ENCODE measurements around the gene CAMSAP3.
"Not testable (repeated sequence)": the region's sequence is repeated elsewhere in the genome, so short reads cannot be mapped to it uniquely, and the experiment has no call there.

CAMSAP3 gene

DNA sequence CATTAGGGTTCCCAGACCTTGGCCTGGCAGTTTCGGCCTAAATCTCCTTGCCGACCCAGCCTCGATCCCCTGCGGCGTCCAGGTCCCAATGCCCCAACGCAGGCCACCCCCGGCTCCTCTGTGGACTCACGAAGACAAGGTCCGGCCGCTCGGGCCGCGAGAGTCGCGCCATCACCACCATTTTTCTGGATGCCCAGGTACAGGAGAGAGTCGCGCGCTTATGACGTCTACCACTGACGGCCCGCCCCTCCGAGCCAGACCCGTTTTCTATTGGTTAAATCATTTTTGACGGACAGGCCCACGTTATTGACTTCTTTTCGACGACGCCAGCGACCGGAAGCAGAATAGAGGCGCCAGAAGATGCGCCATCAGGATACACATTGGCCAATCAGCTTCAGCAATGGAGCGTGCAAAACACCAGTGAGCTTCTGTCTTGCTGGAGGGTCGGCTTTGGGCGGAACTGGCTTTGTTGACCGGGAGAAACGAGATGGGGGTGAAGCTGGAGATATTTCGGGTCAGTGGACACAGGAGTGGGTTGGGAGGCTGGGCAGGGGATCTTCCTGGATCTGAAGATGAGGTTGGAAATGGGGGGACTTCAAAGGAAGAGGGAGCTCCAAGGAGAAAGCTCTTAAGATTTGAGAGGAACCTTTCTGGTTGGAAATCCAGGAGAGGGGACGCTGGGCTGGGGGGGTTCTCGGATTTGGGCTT lies 33.8 kb downstream of the CAMSAP3 start, which contains the start of the genes PET100 and XAB2:
Gene PET100, plus strand, starts transcription at position 447 of the 708 bp plus-strand sequence. Its CDS starts 41 bp downstream, at position 488.
Gene XAB2, minus strand, starts transcription at position 199 of the 708 bp plus-strand sequence. Its CDS starts 18 bp downstream, at position 181.
- DNase-seq (ENCODE audit: low read depth in 2 of 2), result peak; percentile 82 to 92

DNA sequence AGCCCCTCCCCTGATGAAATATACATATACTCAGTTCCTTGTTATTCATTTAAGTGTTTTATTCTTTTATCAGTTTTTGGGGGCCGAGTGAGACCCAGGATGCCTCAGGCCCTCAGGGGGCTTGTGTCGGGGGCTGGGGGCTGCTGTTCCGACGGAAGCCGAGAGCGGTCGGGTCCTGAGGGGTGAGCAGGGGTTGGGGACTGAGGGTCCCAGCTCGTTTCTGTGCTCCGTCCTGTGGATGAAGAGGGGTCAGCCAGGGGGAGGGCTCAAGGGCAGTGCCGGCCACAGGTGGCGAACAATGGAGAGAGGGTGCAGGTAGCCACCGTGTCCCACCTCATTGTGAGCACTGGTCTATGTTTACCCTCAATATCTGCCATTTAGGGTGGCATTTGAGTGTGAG lies 35.9 kb downstream of the CAMSAP3 start:
- no peak for DNase-seq (ENCODE audit: low read depth in 2 of 2)

DNA sequence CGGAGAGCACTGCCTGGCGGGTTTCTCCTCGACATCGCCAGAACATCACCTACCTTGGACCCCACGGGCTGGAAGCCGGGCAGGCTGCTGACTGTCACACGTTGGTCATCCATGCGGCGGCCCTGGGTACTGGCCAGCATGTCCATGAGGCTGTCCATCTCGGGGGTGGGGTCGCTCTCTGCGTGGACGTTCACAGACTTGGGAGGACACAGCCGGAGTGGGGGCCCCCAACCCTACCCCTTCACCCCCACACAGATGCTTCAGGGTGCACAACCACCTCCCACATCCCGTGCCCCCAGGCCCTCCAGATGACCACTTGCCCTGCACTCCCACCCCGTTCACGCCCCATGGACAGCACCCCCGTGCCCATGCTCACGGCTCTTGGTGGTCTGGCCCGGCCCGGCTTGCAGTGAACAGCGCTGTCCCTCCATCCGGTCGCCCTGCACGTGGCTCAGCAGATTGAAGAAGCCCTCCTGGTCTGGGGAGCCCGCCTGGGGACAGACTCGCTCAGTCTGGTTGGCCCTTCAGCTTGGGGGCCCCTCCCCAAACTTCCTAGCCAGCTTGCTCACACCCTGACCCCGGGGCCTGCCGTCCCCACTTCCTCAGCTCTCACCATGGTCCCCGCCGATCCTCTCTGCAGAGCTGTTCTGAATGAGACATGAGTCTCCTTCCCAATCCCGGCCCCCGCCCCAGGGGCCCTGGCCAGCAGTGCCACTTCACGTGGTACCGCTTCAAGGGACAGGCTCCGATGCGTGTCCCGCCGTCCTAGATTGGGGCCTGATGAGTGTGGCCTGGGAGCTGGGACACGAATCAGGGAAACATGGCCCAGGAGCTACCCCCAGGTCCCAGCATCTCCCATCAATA lies 36.9 kb downstream of the CAMSAP3 start:
- no peak for DNase-seq (ENCODE audit: low read depth in 2 of 2)

DNA sequence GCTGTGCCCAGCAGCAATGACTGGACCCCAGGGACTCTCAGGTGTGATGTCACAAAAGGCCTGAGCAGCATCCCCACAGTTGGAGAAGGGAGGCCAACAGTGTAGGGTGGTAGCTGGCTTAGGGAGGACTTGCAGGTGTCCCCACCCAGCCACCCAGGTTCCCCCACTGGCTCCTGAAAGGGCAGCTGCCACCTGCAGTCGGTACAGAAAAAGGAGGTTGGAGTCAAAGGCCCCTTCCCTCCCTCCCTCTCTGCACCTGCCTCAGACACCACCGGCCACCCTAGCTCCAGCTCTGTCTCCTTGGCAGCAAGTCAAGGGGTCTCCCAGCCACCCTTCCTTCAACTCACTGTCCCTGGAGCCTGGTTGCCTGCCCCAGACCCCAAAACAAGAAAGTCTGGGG lies 38.0 kb downstream of the CAMSAP3 start, which contains the start of gene PCP2:
Gene PCP2, minus strand, starts transcription at position 22 of the 400 bp plus-strand sequence. CDS start 262 bp downstream, outside the sequence.
- DNase-seq (ENCODE audit: low read depth in 2 of 2), result no peak

DNA sequence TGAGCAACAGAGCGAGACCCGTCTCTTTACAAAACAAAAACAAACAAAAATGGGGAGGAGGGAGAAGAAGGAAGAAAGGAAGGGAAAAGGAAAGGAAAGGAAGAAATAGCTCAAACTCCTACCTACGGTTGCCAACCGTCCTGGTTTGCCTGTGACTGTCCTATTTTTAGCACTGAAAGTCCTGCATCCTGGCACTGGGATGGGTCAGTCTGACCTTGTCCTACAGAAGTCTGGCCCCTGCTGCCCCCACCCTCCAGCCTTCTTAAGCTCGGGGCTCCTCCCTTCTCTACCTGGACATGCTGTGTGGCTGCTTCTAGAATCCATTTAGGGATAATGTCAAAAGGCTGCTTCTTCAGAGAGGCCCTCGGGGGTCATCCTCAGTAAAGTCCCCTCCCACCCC lies 40.0 kb downstream of the CAMSAP3 start:
- DNase-seq (ENCODE audit: low read depth in 2 of 2), result no peak

DNA sequence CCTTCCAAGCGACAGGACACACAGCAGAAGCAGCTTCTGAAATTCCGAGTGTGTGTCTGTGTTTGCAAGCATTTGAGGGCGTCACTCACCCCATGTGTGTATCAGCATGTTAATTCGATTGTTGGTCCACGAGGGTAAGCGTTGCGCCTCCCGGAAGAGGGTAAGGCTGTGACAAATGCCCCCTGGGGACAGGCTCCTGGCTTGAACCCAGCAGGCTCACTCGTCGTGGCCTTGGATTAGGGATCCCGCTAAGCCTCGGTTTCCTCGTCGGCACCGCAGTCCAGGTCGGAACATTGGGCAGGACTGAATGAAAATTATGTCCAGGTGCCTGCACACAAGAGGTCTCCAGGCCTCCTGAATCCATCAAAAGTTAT lies 40.6 kb downstream of the CAMSAP3 start:
- DNase-seq (ENCODE audit: low read depth in 2 of 2), result no peak

DNA sequence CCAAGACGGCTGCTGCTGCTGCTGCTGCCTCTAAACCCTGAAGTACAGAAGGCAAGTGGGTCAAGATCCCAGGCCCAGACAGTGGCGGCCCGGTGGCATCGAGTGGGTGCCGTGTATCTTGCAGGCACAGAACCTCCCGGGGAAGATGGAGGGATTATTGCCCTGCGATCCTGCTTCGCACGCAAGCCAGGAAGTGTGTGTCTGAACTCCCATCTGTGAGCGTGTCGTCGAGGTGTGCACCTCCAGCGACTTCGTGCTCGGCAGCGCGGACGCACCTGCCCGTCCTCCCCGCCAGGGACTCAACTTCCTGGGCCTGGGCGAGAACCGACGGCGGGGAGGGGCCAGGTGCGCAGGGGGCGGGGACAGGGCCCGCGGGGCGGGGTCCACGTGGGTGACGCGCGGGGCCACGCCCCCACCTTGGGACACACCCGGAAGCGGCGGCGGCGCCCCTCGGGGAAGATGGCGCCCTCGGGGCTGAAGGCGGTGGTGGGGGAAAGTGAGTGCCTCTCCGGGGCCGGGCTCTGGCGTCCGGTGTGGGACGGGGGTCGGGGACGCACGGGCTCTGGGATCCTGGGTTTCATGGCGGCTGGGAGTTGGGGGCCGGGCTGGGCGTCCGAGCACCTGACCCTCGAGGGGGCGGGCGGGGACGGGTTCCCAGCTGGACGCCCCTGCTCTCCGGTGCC lies 41.2 kb downstream of the CAMSAP3 start, which contains the start of gene STXBP2:
Gene STXBP2, plus strand, starts transcription at position 420 of the 683 bp plus-strand sequence. Its CDS starts 40 bp downstream, at position 460.
- DNase-seq (ENCODE audit: low read depth in 2 of 2), result peak; percentile 94

DNA sequence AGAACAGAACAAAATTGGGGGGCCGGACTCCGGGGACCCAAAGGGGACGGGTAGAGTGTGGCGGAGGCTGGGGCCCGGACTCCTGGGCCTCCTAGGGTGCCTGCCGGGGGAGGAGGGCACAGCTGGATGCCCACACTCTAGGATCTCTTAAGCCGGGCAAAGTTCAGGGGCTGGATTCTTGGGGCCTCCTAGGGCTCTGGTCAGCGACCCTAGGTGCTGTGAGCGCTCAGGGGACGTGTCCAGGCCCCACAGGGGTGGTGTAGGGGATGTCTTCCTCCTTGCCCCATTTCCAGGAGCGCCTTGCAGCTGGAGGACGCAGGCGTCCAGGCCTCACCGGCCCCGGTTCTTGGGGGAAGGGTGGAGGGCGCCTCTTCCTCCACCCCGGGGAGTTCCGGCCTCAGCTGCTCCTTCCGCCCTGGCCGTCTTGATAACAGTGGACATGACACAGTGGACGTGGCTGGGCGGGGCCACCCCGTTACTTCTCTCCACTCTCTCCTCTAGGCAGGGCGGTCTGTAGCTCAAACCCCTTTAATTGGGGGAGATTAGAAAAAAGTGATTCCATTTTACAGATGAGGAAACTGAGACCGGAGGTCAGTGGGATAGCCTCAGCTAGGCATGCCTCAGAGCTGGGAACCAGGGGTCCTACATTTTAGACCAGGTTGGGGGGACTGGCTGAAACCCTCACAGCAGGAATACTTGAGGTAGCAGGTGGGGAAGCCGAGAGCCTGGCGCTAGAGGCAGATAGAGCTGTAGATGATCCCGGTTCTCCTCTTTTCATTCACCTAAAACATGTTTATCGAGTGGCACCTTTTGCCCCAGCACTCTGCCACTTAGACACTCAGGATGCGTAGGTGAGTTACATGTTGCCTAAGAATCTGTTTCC lies 42.0 kb downstream of the CAMSAP3 start:
- DNase-seq (ENCODE audit: low read depth in 2 of 2), result no peak

DNA sequence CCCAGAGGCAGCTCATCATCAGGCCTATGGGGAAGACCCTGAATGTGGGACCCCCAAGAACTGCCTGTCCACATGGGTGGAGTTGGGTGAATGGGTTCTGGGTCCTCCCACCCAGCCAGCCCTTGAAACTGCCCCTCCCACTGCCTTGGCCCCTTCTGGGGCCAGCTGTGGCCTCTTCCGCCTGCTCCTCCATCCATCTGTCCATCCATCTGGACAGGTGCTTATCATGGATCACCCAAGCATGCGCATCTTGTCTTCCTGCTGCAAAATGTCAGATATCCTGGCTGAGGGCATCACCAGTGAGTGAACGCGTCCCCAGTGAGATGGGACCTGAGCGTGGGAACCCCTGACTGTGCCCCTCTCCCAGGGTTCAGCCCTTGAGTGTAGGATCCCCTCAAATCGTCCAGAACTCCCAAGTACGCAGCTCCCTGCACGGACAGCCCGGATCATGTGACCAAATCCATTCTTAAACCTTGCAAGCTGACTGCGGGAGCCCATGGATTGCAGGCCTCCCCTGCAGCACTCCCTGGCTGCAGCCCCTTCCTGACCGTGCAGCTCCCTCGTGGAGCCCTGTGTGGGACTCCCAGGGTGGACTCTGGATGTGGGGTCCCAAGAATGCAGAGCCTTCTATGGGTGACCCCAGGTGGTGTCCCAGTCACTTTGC lies 43.3 kb downstream of the CAMSAP3 start:
- no peak for DNase-seq (ENCODE audit: low read depth in 2 of 2)

DNA sequence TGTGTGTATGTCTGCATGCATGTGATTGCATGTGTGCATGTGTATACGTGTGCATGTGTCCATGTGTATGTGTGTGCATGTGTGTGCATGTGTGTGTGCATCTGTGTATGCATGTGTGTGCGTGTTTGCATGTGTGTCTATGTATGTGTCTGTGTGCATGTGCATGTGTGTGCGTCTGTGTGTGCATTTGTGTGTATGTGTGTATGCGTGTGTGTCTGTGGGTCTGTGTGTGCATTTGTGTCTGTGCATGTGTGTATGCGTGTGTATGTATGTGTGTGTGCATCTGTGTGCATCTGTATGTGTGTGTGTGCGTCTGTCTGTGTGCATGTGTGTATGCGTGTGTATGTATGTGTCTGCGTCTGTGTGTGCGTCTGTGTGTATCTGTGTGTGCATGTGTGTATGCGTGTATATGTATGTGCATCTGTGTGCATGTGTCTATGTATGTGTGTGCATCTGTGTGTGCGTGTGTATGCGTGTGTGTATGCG lies 44.2 kb downstream of the CAMSAP3 start:
- DNase-seq (ENCODE audit: low read depth in 2 of 2), result no peak

DNA sequence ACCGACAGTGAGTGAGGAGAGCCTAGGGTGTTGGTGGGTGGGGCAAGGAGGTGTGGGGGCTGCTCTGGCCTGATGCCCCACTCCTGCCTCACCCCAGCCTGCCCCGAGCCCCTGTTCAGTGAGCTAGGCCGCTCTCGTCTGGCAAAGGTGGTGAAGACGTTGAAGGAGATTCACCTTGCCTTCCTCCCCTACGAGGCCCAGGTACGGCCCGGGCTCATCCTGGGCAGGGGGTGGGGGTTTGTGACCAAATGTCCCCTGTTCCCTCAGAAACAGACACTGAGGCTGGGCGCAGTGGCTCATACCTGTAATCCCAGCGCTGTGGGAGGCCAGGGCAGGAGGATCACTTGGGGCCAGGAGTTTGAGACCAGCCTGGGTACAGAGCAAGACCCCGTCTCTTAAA lies 45.1 kb downstream of the CAMSAP3 start:
- DNase-seq (ENCODE audit: low read depth in 2 of 2), result no peak

DNA sequence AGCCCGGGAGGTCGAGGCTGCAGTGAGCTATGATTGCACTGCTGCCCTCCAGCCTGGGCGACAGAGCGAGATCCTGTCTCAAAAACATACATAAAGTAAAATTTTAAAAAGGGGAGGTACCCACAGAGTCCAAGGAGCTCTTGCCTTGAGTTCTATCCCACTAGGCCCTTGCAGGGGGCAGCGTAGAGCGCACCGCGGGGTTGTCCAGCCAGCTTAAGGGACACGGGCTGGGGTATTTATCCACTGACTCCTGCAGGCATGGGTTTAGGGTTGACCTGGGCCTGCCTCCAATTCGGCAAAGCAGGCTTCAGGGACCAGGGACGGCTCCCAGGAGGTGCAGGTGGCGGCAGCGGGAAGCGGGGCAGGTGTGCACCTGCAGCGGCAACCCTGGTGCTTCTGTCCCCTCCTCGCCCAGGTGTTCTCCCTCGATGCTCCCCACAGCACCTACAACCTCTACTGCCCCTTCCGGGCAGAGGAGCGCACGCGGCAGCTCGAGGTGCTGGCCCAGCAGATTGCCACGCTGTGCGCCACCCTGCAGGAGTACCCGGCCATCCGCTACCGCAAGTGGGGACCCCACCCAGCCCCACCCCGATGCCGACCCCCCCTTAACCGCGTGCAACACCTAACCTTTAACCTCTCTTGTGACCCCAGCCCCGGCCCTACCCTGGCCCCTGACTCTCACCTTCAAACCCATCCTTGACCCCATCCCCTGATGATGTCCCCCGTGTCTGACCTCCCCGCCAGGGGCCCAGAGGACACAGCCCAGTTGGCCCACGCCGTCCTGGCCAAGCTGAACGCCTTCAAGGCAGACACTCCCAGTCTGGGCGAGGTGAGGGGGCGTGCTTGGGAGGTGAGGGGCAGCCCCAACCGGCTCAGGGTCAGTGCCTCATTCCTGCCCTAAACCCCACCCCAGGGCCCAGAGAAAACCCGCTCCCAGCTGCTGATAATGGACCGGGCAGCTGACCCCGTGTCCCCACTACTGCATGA lies 45.9 kb downstream of the CAMSAP3 start:
- no peak for DNase-seq (ENCODE audit: low read depth in 2 of 2)

DNA sequence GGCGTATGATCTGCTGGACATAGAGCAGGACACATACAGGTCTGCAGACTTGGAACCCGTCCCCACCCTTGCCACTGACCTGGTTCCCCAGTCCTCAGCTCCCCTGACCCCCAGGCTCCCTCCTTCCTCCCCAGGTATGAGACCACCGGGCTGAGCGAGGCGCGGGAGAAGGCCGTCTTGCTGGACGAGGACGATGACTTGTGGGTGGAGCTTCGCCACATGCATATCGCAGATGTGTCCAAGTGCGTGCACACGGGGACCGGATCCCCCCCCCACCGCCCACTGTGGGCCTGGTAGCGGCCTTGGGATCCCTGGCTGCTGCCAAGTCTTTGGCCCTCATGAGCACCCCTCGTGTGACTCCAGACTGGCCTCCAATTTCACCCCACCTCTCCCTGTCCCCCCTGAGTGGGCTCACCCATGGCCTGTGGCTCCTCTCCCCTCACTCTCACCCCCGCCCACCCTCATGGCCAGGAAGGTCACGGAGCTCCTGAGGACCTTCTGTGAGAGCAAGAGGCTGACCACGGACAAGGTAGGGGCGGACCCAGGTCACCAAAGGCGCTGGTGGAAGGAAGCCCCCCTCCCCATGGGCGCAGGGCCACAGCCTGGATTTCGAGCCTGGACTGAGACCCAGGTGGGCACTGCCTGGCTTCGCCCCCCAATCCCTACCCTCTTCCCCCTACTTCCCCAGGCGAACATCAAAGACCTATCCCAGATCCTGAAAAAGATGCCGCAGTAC lies 46.8 kb downstream of the CAMSAP3 start:
- no peak for DNase-seq (ENCODE audit: low read depth in 2 of 2)

DNA sequence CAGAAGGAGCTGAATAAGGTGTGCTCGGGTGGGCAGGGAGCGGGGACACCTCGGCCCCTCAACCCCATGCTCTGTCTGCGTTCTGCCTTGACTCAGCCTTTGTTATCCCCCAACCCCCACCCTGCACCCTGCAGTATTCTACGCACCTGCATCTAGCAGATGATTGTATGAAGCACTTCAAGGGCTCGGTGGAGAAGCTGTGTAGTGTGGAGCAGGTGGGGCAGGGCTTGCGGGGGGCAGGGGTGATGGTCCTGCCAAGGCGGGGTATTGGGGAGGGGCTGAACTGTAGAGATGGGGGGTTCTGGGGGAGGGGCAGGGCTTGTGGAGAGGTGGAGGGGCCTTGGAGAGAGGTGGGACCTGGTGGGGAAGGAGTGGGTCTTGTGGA lies 47.4 kb downstream of the CAMSAP3 start:
- no peak for DNase-seq (ENCODE audit: low read depth in 2 of 2)

DNA sequence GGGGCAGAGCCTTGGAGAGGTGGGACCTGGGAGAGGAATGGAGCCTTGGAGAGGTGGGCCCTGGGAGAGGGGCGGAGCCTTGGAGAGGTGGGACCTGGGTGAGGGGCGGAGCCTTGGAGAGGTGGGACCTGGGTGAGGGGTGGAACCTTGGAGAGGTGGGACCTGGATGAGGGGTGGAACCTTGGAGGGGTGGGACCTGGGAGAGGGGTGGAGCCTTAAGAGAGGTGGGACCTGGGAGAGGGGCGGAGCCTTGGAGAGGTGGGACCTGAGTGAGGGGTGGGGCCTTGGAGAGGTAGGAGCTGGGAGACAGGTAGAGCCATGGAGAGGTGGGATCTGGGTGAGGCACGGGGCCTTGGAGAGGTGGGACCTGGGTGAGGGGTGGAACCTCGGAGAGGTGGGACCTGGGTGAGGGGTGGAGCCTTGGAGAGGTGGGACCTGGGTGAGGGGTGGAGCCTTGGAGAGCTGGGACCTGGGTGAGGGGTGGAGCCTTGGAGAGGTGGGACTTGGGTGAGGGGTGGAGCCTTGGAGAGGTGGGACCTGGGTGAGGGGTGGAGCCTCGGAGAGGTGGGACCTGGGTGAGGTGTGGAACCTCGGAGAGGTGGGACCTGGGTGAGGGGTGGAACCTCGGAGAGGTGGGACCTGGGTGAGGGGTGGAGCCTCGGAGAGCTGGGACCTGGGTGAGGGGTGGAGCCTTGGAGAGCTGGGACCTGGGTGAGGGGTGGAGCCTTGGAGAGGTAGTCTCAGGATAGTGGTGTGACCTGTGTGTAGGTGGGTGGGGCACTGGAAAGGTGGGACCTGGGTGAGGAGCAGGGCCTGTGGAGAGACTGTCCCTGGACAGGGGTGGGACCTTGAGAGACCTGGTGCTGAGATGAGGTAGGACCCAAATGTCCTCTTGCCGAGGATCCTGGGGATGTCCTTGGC lies 48.2 kb downstream of the CAMSAP3 start:
- DNase-seq (ENCODE audit: low read depth in 2 of 2), result not testable (repeated sequence)

DNA sequence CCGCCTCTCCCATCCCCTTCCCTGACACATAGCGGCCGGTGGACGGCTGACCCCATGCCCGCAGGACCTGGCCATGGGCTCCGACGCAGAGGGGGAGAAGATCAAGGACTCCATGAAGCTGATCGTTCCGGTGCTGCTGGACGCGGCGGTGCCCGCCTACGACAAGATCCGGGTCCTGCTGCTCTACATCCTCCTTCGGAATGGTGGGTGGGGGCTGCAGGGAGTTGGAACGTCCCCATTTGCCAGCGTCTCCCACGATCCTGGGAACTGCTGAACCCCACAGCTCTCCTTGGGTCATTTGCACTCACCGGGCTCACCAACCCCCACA lies 48.9 kb downstream of the CAMSAP3 start:
- no peak for DNase-seq (ENCODE audit: low read depth in 2 of 2)

DNA sequence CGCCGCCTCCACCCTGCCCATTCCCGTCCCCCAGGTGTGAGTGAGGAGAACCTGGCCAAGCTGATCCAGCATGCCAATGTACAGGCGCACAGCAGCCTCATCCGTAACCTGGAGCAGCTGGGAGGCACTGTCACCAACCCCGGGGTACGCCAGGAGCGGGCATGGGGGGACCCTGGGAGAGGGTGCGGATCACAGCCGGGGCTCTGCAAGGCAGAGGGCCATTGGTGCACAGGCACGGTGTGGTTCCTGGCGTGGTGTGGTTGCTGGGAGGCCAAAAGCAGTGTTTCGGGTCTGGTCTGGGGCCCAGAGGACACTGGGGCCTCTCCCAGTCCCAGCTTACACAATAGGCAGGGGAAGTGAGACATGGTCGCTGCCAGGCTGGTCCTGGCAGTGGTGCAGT lies 49.5 kb downstream of the CAMSAP3 start:
- no peak for DNase-seq (ENCODE audit: low read depth in 2 of 2)
